ENCODE measurements around the gene GALNT9.

- TF ChIP-seq, protein P1, sequence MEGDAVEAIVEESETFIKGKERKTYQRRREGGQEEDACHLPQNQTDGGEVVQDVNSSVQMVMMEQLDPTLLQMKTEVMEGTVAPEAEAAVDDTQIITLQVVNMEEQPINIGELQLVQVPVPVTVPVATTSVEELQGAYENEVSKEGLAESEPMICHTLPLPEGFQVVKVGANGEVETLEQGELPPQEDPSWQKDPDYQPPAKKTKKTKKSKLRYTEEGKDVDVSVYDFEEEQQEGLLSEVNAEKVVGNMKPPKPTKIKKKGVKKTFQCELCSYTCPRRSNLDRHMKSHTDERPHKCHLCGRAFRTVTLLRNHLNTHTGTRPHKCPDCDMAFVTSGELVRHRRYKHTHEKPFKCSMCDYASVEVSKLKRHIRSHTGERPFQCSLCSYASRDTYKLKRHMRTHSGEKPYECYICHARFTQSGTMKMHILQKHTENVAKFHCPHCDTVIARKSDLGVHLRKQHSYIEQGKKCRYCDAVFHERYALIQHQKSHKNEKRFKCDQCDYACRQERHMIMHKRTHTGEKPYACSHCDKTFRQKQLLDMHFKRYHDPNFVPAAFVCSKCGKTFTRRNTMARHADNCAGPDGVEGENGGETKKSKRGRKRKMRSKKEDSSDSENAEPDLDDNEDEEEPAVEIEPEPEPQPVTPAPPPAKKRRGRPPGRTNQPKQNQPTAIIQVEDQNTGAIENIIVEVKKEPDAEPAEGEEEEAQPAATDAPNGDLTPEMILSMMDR (IDR thresholded peaks at IDR 0.05; ENCODE audit: low read depth, low read length), result no peak
- TF ChIP-seq EZH2phosphoT487 (IDR thresholded peaks at IDR 0.05; ENCODE audit: low read depth), result no peak
Measured at GRCh38 chr12:132162508-132163031, 166.8 kb downstream of the GALNT9 start.

Data from OCI-LY3 (cell line).